Breast epithelium (tissue), 4 donors: ENCODE results near the gene ADCY2. TPM values are rescaled to one million over a fixed set of nuclear protein-coding genes. Genes with fewer than 3 reads are reported as not detected.

Source experiments
- DNase-seq, 2 donors: peaks; one replicate each; pipeline ENCODE4 v3.0.0-alpha.2; 2019; ENCODE audit warnings: low spot score in 2 of 2
- H3K27ac ChIP-seq, 2 donors: fragments of 200-600 bp; sonication (generic) in 1 of 2; one replicate each; pipeline ENCODE4 v1.5.1; 2016 to 2019; ENCODE audit warnings: mild to moderate bottlenecking in 1 of 2
- H3K27me3 ChIP-seq, 2 donors: fragments of 200-600 bp; sonication (generic) in 1 of 2; one replicate each; pipeline versions ENCODE4 v1.5.1 to v1.6.0; 2017 to 2019; ENCODE audit warnings: control low read depth in 1 of 2, mild to moderate bottlenecking in 1 of 2
- H3K36me3 ChIP-seq: fragments of 200-600 bp; one replicate; pipeline ENCODE4 v1.5.1; 2019
- H3K4me1 ChIP-seq, 2 donors: fragments of 200-600 bp; sonication (generic); one replicate each; pipeline ENCODE4 v1.5.1; 2016 to 2019; ENCODE audit warnings: control low read depth in 1 of 2
- H3K4me3 ChIP-seq, 3 donors: fragments of 200-600 bp; sonication (generic); 1 replicate in 2 of 3; 2 replicates in 1 of 3; pipeline ENCODE4 v1.5.1; 2016 to 2019; ENCODE audit warnings: mild to moderate bottlenecking in 3 of 3, moderate library complexity in 2 of 3
- H3K9me3 ChIP-seq, 2 donors: fragments of 200-600 bp; sonication (generic) in 1 of 2; one replicate each; pipeline ENCODE4 v1.5.1; 2016 to 2019; ENCODE audit warnings: control low read depth in 1 of 2
- POLR2A ChIP-seq: fragments of 450-650 bp; IDR thresholded peaks from one replicate; pipeline ENCODE4 v1.6.1; 2016; ENCODE audit warnings: antibody characterized with exemption, mild to moderate bottlenecking, moderate library complexity
- POLR2AphosphoS5 ChIP-seq, 3 donors: sonication (generic); formaldehyde crosslinking; IDR thresholded peaks; one replicate each; pipeline ENCODE4 v1.6.1; 2017; ENCODE audit warnings: antibody characterized with exemption in 3 of 3
- intact Hi-C: fragments of 100-400 bp; cut with DNase I; formaldehyde crosslinking; loops from one replicate; pipeline ENCODE4 v1.15.1; 2023; ENCODE audit warnings: low total_unique reads
- total RNA-seq, 3 donors: library from RNA; depleted of rRNA; stranded (reverse); fragments of >200 nt; gene quantifications; one replicate each; pipeline ENCODE4 v1.1.0, GENCODE V29; 2016
- TF ChIP-seq, protein P1 (sequence below), 3 donors: fragments of 450-650 bp; IDR thresholded peaks; one replicate each; pipeline ENCODE4 v1.5.1; 2016 to 2017; ENCODE audit warnings: antibody characterized with exemption in 3 of 3, mild to moderate bottlenecking in 3 of 3, moderate library complexity in 3 of 3

The ADCY2 gene
- total RNA-seq, 3 donors from 2014 or later, result 3.8 to 30.1 (median 4.9) TPM

DNA sequence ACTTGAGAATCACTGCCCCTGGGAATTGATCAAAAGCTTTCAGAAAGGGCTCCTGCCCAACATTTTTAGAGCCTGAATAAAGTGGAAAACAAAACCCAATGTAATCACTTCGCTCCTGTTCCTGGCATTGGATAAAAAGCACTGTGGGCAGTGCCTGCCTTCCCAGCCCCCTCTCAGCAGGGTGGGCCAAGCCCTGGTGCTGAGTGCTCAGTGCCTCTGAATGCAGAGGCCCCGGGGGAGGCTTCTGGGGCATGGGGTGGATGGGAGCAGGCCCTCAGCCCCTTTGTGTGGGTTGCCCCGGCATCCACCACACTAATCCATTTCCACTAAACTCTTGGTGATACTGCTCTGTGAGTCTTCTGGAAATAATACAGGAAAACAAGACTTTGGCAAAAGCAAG is 399.4 kb downstream of the ADCY2 start:
- no peak for DNase-seq
- no peak overlapping the region for H3K4me3 ChIP-seq
- H3K9me3 ChIP-seq, result no peaks in the 10 kb centered on the region
- no peaks in the 10 kb centered on the region for H3K4me1 ChIP-seq
- H3K36me3 ChIP-seq, result no peaks in the 10 kb centered on the region
- TF ChIP-seq POLR2A, result no peak
- TF ChIP-seq, protein P1, sequence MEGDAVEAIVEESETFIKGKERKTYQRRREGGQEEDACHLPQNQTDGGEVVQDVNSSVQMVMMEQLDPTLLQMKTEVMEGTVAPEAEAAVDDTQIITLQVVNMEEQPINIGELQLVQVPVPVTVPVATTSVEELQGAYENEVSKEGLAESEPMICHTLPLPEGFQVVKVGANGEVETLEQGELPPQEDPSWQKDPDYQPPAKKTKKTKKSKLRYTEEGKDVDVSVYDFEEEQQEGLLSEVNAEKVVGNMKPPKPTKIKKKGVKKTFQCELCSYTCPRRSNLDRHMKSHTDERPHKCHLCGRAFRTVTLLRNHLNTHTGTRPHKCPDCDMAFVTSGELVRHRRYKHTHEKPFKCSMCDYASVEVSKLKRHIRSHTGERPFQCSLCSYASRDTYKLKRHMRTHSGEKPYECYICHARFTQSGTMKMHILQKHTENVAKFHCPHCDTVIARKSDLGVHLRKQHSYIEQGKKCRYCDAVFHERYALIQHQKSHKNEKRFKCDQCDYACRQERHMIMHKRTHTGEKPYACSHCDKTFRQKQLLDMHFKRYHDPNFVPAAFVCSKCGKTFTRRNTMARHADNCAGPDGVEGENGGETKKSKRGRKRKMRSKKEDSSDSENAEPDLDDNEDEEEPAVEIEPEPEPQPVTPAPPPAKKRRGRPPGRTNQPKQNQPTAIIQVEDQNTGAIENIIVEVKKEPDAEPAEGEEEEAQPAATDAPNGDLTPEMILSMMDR (IDR thresholded peaks at IDR 0.05), result no peak
- H3K27ac ChIP-seq, result no peak overlapping the region
- intact Hi-C loops, result no loop called here
- no peaks in the 10 kb centered on the region for H3K27me3 ChIP-seq

DNA sequence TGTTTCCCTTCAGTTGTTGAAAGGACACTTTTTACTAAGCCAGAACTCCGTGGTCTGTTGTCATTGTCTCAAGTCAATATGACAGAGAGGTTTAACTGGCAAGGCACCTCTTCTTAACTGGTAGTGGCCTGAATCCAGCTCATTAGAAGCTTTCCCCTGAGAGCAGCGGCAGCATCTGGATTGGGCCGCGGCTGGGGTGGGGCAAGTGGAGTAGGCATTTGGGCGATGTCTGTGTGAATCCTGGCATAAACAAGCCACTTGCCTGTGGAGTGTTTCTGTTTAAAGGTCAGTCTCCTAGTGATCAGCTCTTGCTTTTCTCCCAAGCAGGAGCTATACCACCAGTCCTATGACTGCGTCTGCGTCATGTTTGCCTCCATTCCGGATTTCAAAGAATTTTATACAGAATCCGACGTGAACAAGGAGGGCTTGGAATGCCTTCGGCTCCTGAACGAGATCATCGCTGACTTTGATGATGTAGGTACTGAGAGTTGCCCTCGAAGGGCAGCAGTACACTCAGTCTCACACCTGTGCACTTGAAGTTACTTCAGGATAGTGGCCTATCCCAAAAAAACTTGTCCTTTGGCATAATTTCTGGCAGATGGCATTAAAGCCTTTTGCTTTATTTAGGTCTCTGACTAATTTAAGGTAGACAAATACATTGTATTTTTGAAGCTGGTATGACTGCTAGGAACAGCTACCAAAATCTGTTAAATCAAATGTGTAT is 406.1 kb downstream of the ADCY2 start:
- H3K36me3 ChIP-seq, result no peaks in the 10 kb centered on the region

DNA sequence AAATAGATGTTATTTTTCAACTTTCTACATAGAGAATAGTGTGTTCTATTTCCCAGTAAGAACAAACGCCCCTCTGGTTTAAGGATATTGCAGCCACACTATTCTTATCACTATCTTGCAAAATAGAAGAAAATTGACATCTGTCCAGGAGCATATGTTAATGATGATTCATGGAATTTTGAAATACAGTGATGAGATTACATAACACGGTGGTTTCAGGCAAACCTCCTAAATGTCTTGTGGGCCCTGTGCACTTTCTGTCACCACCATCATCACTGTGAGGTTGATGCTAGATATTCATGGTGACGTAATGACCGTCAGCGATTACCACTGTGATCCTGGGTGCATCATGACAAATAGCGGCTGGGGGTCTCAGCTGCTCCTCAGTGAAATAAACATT is 406.9 kb downstream of the ADCY2 start:
- Histone ChIP-seq H3K4me3 (no peak overlapping the region), H3K27me3 (no peaks in the 10 kb centered on the region), H3K9me3 (no peaks in the 10 kb centered on the region), H3K36me3 (no peaks in the 10 kb centered on the region), H3K27ac (no peak overlapping the region), H3K4me1 (no peaks in the 10 kb centered on the region)
- no peak for DNase-seq
- intact Hi-C loops, result no loop called here
- no peak for TF ChIP-seq POLR2A

More for the DNA sequence above, 406.1 kb downstream of the ADCY2 start:
- Histone ChIP-seq H3K27me3 (no peaks in the 10 kb centered on the region), H3K4me1 (no peaks in the 10 kb centered on the region), H3K27ac (no peak overlapping the region), H3K9me3 (no peaks in the 10 kb centered on the region), H3K4me3 (no peak overlapping the region)
- intact Hi-C loops, result no loop called here
- TF ChIP-seq POLR2A, result no peak
- TF ChIP-seq, protein P1 (IDR thresholded peaks at IDR 0.05), result no peak
- no peak for TF ChIP-seq POLR2AphosphoS5 (IDR thresholded peaks at IDR 0.05)
- no peak for DNase-seq

DNA sequence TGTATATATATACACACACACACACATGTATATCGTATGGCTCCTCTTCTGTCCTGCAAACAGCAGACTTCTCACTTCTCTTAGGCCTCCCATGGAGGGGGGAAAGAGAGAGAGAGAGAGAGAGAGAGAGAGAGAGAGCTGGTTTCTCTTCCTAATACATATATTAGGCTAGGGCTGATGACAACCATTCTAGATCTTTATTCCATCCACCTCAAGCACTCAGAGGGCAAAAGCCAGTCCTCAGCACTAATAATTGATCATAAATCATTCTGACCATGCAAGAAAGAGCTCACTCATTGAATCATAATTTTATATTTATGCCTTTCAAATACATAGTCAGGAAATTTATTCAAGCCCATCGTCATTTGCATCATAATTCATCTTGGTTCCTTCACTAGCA is 408.0 kb downstream of the ADCY2 start:
- DNase-seq, result no peak
- Histone ChIP-seq H3K4me1 (no peaks in the 10 kb centered on the region), H3K36me3 (no peaks in the 10 kb centered on the region), H3K27me3 (no peaks in the 10 kb centered on the region), H3K27ac (no peak overlapping the region), H3K4me3 (no peak overlapping the region), H3K9me3 (no peaks in the 10 kb centered on the region)
- no peak for TF ChIP-seq POLR2AphosphoS5 (IDR thresholded peaks at IDR 0.05)
- no peak for TF ChIP-seq POLR2A
- TF ChIP-seq, protein P1 (IDR thresholded peaks at IDR 0.05), result no peak
- intact Hi-C loops, result no loop called here

DNA sequence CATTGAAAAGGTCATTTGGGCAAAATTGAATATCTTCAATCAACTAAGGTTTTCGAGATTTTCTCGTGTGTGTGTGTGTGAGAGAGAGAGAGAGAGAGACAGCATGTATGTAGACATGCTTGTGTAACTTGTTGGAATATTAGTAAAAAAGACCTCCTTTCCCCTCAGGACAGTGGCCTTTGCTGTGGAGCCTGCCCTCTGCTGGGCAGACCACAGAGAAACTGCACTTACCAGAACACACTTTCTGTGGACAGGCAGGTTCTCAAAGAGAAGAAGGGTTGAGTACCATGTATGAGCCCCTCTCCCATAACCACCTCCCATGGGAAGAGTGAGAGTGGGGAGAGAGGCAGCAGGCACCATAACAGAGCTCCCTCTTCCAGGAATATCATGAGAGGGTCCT is 409.4 kb downstream of the ADCY2 start:
- no peaks in the 10 kb centered on the region for H3K9me3 ChIP-seq
- no peak overlapping the region for H3K4me3 ChIP-seq
- no peak overlapping the region for H3K27ac ChIP-seq
- H3K4me1 ChIP-seq, result no peaks in the 10 kb centered on the region
- DNase-seq, result no peak
- H3K36me3 ChIP-seq, result no peaks in the 10 kb centered on the region
- intact Hi-C loops, result no loop called here
- H3K27me3 ChIP-seq, result no peaks in the 10 kb centered on the region
- no peak for TF ChIP-seq POLR2AphosphoS5 (IDR thresholded peaks at IDR 0.05)
- TF ChIP-seq POLR2A, result no peak
- TF ChIP-seq, protein P1 (IDR thresholded peaks at IDR 0.05), result no peak
